Right lobe of liver (tissue), 4 donors: ENCODE results near the gene ESPN.

ENCODE experiments used
- POLR2A ChIP-seq: fragments of 450-650 bp; IDR thresholded peaks from one replicate; pipeline ENCODE4 v1.6.1; 2017; ENCODE audit warnings: antibody characterized with exemption, mild to moderate bottlenecking
- TF ChIP-seq, protein P1 (sequence below), 4 donors: fragments of 200-600 bp in 3 of 4; fragments of 450-650 bp in 1 of 4; IDR thresholded peaks; one replicate each; pipeline versions ENCODE4 v1.5.1 to v1.8.0; 2016 to 2022; ENCODE audit warnings: antibody characterized with exemption in 4 of 4, mild to moderate bottlenecking in 2 of 4
- donor health status: DM: no; HTN: no; CAD: no.
- donor health status: DM: no; HTN: no; CAD: no.
- donor health status: DM: no; HTN: yes; CAD: no.

DNA sequence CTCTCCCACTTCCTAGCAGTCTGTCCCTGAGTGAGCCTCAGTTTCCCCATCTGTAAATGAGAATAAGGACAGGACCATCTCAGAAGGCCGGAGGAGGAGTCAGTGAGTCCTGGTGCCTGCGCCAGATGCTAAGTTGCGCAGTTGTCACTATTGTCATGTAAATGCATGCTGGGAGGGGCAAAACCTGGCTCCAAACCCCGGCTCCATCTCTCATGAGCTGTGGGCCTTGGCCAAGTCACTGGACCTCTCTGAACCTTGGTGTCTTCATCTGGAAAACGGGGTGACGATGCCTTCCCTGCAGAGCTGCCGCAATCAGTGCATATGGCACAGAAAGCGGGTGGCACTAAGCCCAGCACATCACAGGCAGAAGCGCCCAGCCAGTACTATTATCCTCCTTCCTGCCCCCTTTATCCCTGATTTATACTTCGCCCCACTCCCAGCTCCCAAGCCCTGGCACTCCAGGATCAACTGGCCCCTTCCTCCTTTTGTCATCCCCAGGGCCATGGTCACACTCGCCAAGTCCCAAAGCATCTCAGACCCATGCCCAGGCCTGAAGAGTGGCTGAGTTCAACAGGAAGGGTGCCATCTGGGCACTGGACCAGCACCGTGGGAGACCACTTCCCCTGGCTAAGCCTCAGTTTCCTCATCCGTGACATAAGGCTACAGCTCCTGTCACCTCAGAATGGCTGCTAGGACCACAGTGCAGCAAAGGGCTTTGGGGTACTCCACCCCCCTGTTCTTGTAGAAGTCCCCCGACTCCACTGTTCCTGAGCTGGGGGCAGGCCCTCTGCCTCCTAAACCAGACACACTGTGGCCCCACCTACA is 71.2 kb downstream of the ESPN start:
- TF ChIP-seq, protein P1, sequence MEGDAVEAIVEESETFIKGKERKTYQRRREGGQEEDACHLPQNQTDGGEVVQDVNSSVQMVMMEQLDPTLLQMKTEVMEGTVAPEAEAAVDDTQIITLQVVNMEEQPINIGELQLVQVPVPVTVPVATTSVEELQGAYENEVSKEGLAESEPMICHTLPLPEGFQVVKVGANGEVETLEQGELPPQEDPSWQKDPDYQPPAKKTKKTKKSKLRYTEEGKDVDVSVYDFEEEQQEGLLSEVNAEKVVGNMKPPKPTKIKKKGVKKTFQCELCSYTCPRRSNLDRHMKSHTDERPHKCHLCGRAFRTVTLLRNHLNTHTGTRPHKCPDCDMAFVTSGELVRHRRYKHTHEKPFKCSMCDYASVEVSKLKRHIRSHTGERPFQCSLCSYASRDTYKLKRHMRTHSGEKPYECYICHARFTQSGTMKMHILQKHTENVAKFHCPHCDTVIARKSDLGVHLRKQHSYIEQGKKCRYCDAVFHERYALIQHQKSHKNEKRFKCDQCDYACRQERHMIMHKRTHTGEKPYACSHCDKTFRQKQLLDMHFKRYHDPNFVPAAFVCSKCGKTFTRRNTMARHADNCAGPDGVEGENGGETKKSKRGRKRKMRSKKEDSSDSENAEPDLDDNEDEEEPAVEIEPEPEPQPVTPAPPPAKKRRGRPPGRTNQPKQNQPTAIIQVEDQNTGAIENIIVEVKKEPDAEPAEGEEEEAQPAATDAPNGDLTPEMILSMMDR (IDR thresholded peaks at IDR 0.05), result no peak
- TF ChIP-seq POLR2A, result no peak
